ENCODE measurements around the gene BCL11A.

DNA sequence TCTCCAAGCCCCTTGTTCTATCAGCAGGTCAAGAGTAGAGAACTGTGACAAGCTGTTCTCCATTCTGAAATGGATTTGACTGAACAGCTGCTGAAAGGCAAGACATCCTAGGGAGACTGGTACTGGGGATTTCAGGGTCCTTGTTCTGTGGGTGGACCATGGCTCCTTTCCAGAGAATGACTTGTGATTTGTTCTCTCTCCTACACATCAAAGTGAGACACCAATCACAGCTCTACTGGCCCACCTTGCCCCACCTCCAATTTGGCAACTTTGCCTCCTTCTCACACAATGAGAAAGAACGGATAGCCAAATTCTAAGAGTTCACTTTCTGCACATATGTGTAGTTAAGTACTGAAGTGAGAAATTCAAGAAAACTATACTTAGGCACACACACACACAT lies 67.4 kb downstream of the BCL11A start:
- TF ChIP-seq, protein P1, sequence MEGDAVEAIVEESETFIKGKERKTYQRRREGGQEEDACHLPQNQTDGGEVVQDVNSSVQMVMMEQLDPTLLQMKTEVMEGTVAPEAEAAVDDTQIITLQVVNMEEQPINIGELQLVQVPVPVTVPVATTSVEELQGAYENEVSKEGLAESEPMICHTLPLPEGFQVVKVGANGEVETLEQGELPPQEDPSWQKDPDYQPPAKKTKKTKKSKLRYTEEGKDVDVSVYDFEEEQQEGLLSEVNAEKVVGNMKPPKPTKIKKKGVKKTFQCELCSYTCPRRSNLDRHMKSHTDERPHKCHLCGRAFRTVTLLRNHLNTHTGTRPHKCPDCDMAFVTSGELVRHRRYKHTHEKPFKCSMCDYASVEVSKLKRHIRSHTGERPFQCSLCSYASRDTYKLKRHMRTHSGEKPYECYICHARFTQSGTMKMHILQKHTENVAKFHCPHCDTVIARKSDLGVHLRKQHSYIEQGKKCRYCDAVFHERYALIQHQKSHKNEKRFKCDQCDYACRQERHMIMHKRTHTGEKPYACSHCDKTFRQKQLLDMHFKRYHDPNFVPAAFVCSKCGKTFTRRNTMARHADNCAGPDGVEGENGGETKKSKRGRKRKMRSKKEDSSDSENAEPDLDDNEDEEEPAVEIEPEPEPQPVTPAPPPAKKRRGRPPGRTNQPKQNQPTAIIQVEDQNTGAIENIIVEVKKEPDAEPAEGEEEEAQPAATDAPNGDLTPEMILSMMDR (IDR thresholded peaks at IDR 0.05; ENCODE audit: insufficient read depth, low read length, poor library complexity, severe bottlenecking): no peak
- TF ChIP-seq EZH2phosphoT487 (conservative IDR thresholded peaks at IDR 0.05; ENCODE audit: low read length): no peak

Measured in SU-DHL-6 (cell line).